Peyer's patch (tissue), 4 donors: Measurements from ENCODE around the gene ADAMTSL2.

ENCODE experiments used
- POLR2A ChIP-seq, 2 donors: fragments of 450-650 bp; IDR thresholded peaks; one replicate each; pipeline ENCODE4 v1.5.1; 2017; ENCODE audit warnings: antibody characterized with exemption in 2 of 2, mild to moderate bottlenecking in 2 of 2, moderate library complexity in 2 of 2
- TF ChIP-seq, protein P1 (sequence below), 6 experiments: fragments of 450-650 bp in 4 of 6; fragments of 200-600 bp in 2 of 6; sonication (generic) in 1 of 6; IDR thresholded peaks; one replicate each; pipeline ENCODE4 v1.5.1; 2017 to 2019; ENCODE audit warnings: antibody characterized with exemption in 6 of 6, mild to moderate bottlenecking in 3 of 6, moderate library complexity in 1 of 6

DNA sequence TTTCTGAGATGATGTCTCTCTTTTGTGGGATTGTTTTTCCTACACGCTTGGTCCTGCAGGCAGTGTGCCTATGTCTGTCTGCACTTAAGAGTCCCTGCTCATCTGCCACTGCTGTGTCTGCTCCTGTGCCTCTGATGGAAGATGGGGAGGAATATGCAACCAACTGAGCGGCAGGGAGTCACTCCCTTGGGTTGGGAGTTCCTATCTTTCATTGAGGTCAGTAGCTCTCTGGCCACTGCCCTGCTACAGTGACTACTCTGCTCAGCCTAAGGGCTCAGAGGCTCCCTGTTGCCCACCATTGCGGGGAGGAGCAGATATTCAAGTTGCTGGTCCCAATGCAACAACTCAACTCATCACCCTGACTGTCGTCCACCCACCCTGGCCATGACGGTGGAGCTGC lies 88.1 kb downstream of the ADAMTSL2 start:
- TF ChIP-seq POLR2A (IDR thresholded peaks at IDR 0.05), result no peak
- TF ChIP-seq, protein P1, sequence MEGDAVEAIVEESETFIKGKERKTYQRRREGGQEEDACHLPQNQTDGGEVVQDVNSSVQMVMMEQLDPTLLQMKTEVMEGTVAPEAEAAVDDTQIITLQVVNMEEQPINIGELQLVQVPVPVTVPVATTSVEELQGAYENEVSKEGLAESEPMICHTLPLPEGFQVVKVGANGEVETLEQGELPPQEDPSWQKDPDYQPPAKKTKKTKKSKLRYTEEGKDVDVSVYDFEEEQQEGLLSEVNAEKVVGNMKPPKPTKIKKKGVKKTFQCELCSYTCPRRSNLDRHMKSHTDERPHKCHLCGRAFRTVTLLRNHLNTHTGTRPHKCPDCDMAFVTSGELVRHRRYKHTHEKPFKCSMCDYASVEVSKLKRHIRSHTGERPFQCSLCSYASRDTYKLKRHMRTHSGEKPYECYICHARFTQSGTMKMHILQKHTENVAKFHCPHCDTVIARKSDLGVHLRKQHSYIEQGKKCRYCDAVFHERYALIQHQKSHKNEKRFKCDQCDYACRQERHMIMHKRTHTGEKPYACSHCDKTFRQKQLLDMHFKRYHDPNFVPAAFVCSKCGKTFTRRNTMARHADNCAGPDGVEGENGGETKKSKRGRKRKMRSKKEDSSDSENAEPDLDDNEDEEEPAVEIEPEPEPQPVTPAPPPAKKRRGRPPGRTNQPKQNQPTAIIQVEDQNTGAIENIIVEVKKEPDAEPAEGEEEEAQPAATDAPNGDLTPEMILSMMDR (IDR thresholded peaks at IDR 0.05), result no peak
